NCI-H1105 (cell line): Measurements from ENCODE around the gene C17orf50.
A peak's percentile ranks its signal among the peaks of the same experiment; 100 is the strongest.
"Not testable (repeated sequence)": the region's sequence is repeated elsewhere in the genome, so short reads cannot be mapped to it uniquely, and the experiment has no call there.

ENCODE experiments used
- DNase-seq: peaks from one replicate; lab custom pipeline; 2025; lab: John Stamatoyannopoulos, UW

The C17orf50 gene

DNA sequence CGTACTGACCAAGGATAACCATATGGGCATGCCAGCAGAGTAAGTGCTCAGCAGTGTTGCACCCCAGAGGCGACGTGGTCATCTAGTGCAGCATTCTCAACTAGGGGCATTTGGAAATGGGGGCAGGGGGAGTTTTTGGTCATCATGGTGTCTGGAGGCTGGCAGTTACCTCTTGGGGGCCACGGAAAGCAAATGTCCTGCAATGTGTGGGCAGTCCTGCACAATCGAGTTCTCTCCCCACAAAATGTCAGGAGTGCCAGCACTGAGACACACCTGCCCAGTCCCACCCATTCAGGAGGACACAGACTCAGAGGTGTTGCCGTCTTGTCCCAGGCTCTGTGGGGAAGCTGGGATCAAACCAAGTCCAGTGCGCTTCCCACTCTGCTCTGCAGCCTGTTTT is 26.3 kb upstream of the C17orf50 start:
- DNase-seq: no peak

DNA sequence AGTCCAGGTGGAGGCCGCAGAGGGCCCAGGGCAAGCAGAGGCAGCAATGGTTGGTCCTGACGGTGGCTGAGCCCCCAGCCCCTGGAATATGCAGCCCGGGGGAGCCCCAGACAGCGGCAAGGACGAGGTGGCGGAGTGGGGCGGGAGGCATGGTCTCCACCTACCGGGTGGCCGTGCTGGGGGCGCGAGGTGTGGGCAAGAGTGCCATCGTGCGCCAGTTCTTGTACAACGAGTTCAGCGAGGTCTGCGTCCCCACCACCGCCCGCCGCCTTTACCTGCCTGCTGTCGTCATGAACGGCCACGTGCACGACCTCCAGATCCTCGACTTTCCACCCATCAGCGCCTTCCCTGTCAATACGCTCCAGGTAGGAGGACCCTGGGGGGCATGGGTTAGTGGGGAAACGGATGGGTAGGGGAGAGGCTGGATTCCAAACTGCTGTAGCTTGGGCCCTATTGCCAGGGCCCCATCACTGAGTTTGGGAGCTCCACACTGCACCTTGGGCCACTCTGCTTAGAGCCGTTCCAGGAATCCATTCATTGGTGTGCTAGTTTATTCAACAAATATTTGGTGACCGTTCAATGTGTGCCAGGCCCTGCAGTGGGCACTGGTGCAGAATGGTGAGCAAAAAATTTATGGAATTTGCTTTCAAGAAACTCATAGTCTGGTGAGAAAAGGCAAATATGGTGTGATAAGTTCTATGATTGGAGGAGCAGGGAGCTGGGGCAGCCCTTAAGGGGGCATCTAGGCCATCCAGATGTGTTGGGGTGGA is 25.5 kb upstream of the C17orf50 start:
- no peak for DNase-seq

DNA sequence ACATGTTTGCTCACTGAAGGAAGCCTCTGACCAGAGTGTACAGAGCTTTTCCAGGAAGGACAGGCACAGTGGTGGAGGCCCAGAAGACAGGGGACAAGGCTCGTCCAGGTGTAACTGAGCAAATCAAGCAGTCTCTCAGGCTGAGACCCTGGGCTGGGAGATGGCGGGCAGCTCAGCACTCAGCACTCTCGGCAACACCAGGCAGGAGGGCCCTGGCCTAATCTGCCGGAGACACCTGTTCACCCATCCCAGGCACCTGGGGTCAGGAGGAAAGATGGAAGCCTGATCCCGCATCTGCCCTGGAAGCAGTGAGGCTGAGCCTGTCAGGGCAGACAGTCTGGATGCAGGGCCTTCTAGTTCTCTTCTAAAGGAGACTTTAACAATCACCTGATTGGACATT is 24.5 kb upstream of the C17orf50 start:
- no peak for DNase-seq

DNA sequence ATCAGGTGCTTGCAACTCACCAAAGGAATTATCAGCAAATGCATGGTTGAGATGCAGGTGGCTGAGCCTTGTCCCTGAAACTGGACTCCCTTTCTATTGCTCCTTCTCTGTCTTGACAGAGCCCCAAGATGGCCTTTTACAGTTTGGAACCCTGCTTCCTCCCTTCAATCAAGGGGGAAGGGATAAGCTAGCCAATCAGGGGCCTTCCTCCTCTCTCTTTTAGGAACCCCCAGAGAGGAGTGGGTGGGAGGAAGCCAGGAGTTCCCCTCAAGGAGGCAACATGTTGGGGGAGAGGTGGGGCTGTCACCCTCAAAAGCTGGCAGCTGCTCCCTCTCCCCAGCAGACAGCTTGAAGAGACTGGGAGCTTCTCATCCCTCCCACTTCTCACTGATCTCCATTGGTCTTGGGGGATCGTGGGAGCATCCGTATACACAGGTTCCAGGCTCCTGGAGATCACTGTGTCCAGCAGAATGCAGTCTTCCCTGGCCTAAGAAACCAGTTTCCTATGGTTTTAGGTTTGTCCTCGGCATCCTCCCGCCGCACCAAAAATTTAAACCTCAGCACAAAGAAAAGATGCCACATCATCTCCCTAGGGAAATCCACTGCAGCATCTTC is 22.1 kb upstream of the C17orf50 start:
- DNase-seq: no peak

DNA sequence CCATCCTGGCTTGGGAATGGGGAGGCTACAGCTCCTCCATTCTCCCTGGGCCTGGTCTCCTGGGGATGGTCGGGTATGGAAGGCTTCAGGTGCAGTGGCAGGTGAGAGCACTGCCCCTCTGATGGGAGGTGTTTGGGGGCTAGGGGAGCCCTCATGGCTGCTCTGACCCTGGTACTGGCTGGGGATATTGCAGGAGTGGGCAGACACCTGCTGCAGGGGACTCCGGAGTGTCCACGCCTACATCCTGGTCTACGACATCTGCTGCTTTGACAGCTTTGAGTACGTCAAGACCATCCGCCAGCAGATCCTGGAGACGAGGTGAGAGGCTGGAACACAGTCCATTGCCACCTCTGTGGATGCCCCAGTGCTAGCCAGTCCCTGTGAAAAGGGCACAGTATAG is 20.5 kb upstream of the C17orf50 start:
- DNase-seq: no peak

DNA sequence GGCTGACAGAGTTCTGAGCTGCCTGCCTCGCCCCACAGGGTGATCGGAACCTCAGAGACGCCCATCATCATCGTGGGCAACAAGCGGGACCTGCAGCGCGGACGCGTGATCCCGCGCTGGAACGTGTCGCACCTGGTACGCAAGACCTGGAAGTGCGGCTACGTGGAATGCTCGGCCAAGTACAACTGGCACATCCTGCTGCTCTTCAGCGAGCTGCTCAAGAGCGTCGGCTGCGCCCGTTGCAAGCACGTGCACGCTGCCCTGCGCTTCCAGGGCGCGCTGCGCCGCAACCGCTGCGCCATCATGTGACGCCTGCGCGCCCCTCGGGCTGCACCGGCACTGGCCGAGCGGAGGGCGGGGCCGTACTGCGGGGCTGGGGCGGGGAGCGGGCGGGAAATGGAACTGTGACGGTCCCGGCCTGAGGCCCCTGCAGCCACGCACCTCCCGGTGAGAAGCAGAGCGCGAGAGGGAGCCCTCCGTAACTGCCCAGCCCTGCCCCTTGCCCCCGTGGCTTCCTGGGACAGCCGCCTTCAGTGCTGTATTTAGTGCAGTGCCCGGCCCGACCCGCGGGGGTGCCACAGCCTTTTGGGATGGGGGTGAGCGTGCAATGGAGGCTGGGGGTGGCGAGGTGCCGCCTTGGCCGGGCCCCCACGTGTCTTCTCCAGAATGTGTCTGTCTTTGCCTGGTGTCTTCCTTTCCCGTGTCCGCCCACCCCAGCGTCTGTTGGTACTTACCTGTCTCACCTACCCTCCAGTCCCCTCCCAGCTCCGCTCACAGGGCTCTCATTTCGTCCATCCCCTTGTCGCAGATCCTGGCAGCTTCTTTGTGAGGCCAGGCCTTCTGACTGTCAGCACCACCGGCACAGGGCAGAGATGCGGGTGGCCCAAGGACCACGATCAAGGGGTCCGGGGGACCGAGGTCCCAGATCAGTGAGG is 19.4 kb upstream of the C17orf50 start:
- no peak for DNase-seq

DNA sequence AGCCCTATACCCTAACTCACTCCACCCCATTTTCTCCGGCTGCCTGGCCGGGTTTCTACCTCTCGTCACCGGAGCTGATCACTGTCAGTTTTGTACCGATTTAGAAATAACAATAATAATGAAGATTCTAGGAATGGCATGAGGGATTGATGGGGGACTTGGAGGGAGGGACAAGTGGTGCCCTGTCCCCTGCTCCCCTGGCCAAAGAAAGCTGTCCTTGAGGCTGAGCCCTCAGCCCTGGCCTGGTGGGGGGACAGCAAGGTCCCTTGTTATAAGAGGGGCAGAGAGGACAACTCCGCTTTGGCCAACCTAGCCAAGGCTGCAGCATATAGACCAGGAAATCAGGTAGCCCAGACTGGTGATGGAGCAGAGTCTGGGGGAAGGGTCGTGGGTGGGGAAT is 18.2 kb upstream of the C17orf50 start:
- no peak for DNase-seq

DNA sequence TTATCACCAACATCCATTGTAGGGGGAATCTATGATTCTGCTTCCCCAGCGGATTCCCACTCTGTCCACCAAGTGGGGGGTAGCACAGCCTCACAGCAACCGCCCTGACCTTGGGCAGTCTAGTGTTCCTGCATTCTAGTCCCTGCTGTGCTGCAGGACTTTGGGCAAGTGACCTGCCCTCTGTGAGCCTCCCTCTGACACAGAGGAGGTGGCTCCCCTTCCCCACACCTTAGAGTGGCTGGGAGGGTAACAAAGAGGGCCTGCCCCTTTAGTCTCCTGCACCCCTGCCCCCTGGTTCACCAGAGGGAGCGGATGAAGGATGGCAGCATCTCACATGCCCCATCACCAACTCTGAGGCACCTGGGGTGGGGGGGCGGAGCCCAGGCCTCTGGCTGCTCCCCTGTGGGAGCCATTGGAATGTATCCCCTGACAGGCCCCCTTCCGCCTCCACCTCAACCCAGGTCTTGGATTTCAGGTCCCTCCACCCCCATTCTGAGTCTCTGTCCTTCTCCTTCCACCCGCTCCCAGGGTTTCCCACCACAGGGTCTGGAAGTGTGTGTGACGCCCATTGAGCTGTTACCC is 17.7 kb upstream of the C17orf50 start:
- DNase-seq: no peak

DNA sequence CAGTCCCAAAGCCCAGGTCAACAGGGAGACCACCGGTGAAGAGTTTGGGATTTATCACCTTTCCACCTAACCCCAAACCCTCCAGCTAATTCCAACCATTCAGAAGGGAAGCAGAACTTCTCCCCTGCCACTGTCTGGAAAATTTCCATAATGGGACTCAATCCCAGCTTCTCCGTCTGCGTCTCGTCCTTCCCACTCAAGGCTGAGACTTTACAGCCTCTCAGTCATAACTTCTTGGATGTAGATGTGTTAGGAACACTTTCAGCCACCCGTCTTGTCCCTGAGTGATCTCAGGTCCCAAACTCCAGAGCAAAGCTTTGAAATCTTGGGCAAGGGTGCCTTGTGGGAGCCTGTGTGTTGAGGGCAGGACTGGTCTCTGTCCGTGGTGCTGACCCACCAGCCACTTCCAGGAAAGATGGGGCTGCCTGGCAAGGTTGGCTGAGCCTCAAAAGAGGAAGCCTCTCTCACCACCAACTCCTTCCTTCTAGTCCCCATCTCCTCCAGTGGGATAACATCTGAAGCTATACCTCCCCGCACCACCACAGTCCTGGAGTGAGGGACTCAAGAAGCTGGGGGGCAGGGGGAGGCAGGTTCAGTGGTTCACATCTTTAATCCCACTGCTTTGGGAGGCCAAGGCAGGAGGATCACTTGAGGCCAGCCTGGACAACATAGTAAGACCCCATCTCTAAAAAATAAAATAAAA is 16.9 kb upstream of the C17orf50 start:
- no peak for DNase-seq

DNA sequence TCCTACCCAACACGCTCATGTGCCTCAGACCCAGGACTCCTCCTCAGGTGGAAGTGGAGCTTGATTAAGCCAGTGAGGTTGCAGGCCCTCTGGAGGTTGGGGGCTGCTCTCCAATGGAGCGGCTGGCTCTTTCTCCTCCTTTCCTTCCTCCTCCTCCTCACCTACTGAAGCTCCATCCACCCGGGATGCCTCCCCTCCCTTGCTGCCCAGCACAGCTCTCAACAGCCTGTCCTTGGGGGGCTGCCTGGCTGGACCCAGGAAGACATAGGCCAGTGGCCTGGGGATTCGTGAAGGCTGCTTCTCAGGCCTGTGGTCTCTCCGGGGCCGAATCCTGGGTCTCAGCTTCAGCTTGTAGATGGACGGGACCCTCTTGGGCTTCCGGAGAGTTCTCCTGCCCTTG is 15.9 kb upstream of the C17orf50 start:
- DNase-seq: no peak

DNA sequence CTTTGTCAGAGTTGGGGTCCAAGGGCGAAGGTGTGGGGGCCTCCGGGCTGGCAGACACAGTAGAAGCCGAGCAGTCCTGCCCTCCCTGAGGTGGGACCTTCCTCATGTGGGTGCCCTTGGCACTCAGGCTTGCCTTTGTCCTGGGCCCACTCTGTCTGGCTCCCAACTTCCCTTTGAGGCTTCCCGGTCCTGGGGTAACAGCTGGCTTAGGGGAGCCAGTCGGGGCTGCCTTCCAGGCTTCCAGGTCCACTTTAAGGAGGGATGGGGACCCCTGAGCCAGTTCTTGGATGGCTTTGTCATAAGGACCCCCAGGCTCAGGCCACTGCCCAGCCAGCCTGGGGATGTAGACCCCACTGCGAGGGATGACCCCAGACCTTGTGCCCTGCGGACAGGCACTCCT is 15.4 kb upstream of the C17orf50 start:
- DNase-seq: no peak

DNA sequence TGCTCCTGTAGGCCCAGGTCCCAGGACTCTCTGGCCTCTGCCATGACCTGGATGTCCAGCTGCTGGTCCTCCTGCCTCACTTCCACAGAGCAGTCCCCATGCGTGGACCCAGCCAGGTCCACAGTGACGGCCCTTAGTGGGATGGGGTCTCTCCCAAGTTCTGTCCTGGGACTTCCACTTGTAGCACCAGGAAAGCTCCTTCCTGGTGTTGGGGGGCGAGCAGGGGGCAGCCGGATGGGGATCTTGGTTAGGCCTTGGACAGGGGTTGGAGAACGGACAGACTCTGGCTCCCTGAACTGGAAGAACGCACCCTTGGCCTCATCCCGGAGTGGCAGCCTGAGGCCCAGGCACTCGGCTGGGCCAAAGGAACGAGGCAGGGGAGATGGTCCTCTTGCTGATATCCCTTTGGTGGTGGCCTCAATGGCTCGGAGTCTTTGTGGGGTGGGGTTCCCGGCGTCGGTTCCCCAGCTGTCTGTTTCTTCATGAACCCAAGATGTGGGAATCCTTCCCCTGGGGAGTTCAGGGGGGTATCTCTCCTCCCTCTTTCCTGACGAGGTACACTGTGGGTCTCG is 14.9 kb upstream of the C17orf50 start:
- DNase-seq: no peak

DNA sequence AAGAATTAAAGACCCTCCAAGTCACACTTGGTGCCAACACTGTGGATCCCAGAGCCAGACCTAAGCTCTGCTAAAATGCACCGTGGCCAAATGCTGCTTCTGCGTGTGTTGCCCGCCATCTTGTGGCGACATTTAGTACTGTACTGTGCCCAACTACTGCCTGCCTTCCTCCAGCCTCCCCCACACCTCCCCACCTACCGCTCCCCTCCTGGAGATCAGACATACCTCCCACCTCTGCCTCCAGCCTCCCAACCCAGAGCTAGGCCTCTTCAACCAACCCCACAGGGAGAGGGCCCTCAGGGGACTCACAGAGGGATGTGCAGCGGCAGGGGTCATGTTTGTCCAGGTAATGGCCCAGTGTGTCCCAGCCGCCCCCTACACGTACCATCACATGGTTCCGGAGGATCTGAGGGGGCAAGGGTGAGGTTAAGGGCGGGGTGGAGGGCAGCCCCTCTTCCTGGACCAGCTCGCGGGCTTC is 13.1 kb upstream of the C17orf50 start:
- DNase-seq: peak; percentile 55

DNA sequence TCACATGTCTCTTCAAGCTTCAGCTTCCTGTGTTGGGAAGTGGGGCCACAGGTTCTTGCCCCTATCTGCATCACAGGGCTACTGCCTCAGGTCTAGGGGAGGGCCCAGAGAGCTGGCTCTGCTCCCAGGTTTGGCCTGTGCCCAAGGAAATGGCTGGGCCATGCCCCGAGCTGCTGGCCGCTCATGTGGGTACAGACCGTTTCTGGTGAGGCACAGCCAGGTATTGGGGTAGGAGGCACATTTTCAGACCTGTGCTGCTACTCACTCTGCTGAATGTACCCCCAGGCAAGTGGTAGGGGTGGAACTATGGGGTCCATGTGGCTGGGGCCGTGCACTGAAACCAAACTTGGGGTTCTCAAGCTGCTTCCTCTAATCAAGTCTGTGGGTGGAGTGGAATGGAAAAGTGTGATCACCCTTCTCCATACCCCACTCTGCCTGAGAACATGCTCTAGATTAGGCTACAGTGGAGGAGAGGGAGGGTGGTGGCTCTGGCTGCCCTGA is 12.3 kb upstream of the C17orf50 start:
- no peak for DNase-seq

DNA sequence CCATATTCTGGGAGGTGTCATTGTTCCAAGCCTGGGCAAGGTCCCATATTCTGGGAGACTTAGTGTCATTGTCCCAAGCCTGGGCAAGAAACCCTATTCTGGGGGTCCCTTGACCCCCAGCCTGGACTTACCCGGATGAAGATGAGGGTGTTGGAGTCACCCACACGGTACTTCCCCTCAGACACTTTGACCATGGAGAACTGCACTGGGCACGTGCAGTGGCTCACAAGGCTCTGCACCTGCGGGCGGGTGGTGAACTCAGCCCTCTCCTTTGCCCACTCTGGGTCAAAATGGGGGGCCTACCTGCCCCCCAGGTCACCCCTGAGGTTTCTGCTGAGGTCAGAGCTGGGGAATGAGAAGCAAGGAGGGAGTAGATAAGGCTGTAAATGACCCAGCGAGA is 11.7 kb upstream of the C17orf50 start:
- DNase-seq: no peak

DNA sequence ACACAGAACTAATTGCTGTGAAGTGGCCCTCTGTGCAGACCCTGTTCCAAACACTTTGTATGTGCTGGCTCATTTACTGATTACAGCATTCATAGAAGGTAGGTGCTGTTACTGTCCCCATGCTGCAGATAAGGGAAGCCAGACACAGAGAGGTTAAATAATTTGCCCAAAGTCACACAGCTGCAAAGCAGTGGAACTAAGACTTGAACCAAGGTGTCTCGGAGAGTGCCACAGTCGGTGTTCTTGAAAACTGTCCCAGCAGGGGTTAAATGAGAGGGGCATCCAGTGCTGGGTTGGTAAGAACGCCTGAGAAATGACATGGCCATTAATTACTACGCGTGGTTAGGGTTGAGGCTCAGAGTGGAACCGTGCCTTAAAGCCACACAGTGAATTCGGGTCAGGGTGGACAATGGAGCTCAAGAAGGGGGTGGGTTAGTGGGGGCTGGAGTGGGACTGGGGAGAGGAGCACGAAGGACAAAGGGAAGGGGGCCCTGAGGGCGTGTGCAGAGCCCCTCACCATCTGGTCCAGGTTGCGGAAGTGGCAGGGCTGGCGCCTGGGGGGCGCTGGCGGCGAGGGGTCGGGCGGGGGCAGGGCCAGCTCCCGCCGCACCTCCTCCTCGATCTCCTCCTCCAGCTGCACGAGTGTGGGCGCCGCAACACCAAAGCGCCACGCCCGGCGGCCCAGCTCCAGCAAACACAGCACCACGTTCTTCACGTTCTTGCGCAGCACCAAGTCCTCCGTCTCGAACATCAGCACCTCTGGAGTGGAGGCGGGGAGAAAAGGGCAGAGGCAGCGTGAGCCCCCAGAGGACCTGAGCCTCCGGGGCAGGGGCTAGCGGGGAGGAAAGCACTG is 10.9 kb upstream of the C17orf50 start:
- no peak for DNase-seq

DNA sequence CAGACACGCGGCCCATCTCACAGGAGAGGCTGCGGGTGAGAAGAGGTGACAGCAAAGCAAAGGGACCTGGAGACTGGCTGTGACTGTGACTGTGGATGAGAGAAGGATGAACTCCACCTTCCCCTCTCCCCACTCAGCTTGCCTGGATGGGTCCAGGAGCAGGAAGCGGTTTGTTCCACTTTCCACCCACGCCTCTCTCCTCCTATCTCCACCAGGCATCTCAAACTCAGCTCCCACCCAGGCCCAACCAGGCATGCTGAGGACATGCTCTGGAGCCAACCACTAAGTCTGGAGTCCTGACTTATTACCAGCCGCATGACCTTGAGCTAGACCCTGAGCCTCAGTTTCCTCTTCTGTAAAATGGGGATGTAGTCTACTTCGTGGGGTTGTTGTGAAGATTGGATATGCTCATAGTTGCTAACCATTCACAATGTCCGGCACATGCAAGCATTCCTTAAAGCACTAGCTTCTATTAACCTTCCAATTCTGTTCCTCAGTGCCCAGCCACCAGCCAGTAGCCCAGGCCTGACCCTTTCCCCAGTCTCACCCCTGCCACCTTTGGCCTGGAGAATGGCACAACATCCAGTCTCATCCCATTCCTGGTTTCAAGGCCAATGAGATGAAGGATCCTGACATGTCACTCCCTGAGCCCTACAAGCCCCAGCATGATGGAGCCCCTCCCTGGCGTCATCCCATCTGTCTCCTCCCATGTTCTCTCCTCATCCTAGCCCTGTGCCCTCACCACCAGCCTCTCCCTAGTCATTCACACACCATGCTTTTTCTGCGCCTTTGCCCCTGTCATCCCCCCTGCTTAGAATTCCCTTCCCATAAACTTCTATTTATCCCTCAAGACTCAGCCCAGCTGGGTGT is 9.9 kb upstream of the C17orf50 start:
- DNase-seq: no peak

DNA sequence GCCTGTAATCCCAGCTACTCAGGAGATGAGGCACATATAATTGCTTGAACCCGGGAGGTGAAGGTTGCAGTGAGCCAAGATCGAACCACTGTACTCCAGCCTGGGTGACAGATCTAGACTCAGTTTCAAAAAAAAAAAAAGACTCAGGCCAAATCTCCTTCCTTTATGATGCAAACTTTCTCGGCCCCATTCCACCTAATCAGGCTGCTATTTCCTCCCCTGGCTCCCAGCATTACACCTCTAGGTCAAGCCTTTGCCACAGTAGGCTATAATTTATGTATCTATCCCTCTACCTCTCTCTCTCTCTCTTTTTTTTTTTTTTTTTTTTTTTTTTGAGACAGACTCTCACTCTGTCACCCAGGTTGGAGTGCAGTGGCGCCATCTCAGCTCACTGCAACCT is 9.1 kb upstream of the C17orf50 start:
- DNase-seq: not testable (repeated sequence)

DNA sequence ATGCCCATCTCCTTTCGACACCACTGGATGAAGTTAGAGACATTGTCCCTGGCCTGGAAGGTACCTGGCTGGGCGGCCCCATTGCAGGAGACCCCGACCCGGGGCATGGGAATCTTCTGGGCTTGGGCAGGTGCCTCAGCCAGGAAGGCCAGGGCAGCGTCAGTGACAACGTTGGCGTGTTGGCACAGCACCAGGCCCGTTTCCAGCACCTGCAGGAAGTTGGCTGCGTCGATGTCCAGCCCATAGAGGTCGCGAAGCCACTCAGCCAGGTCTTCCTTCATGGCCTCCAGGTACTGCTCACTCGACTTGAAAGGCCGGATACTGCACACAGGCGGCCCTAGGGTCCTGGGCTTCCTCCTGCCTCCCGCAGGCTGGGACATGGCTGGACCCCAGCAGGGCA is 8.2 kb upstream of the C17orf50 start:
- no peak for DNase-seq
